ENCODE results near the gene HSF2BP.

Gene HSF2BP

GRCh38 chr21:43624339-43624738 lies 34.9 kb downstream of the HSF2BP start:
- H3K4me3 ChIP-seq (replicated peaks; ENCODE audit: insufficient read depth, low read length) = no peak overlapping the region
- H3K27me3 ChIP-seq (ENCODE audit: insufficient read depth, poor library complexity, severe bottlenecking) = no peaks in the 10 kb centered on the region
- no peak for DNase-seq (ENCODE audit: low read depth in 1 of 2, low spot score in 1 of 2)
- no peak for TF ChIP-seq CTCF (IDR thresholded peaks at IDR 0.05; ENCODE audit: insufficient read depth, low read length)
- no peak for TF ChIP-seq POLR2AphosphoS5 (IDR thresholded peaks at IDR 0.05; ENCODE audit: low read depth)
- no peak for TF ChIP-seq SPI1 (IDR thresholded peaks at IDR 0.05; ENCODE audit: borderline replicate concordance, low read depth)
- no peak for TF ChIP-seq REST (IDR thresholded peaks at IDR 0.05; ENCODE audit: insufficient replicate concordance, low read depth)
- no peak for TF ChIP-seq GABPA (IDR thresholded peaks at IDR 0.05; ENCODE audit: low read depth)
- no peak overlapping the region for H3K27ac ChIP-seq (replicated peaks)

- Histone ChIP-seq H3K27ac (replicated peaks) (no peak overlapping the region), H3K4me3 (replicated peaks; ENCODE audit: insufficient read depth, low read length) (no peak overlapping the region), H3K27me3 (ENCODE audit: insufficient read depth, poor library complexity, severe bottlenecking) (no peaks in the 10 kb centered on the region)
- no peak for DNase-seq (ENCODE audit: low read depth in 1 of 2, low spot score in 1 of 2)
- no peak for TF ChIP-seq POLR2AphosphoS5 (IDR thresholded peaks at IDR 0.05; ENCODE audit: low read depth)
- TF ChIP-seq REST (IDR thresholded peaks at IDR 0.05; ENCODE audit: insufficient replicate concordance, low read depth) = no peak
- no peak for TF ChIP-seq SPI1 (IDR thresholded peaks at IDR 0.05; ENCODE audit: borderline replicate concordance, low read depth)
- no peak for TF ChIP-seq GABPA (IDR thresholded peaks at IDR 0.05; ENCODE audit: low read depth)
These were observed 35.7 kb downstream of the HSF2BP start for GRCh38 chr21:43623588-43623987.

- Histone ChIP-seq H3K27ac (replicated peaks) (no peak overlapping the region), H3K27me3 (ENCODE audit: insufficient read depth, poor library complexity, severe bottlenecking) (no peaks in the 10 kb centered on the region), H3K4me3 (replicated peaks; ENCODE audit: insufficient read depth, low read length) (no peak overlapping the region)
- TF ChIP-seq POLR2AphosphoS5 (IDR thresholded peaks at IDR 0.05; ENCODE audit: low read depth) = no peak
- TF ChIP-seq REST (IDR thresholded peaks at IDR 0.05; ENCODE audit: insufficient replicate concordance, low read depth) = no peak
- no peak for TF ChIP-seq SPI1 (IDR thresholded peaks at IDR 0.05; ENCODE audit: borderline replicate concordance, low read depth)
- no peak for TF ChIP-seq CTCF (IDR thresholded peaks at IDR 0.05; ENCODE audit: insufficient read depth, low read length)
- no peak for TF ChIP-seq GABPA (IDR thresholded peaks at IDR 0.05; ENCODE audit: low read depth)
- DNase-seq (ENCODE audit: low read depth in 1 of 2, low spot score in 1 of 2) = no peak
These were observed 36.5 kb downstream of the HSF2BP start for GRCh38 chr21:43622796-43623195.

Measured in HL-60 (cell line).